Measurements from ENCODE around the gene TBC1D22A.

The TBC1D22A gene

DNA sequence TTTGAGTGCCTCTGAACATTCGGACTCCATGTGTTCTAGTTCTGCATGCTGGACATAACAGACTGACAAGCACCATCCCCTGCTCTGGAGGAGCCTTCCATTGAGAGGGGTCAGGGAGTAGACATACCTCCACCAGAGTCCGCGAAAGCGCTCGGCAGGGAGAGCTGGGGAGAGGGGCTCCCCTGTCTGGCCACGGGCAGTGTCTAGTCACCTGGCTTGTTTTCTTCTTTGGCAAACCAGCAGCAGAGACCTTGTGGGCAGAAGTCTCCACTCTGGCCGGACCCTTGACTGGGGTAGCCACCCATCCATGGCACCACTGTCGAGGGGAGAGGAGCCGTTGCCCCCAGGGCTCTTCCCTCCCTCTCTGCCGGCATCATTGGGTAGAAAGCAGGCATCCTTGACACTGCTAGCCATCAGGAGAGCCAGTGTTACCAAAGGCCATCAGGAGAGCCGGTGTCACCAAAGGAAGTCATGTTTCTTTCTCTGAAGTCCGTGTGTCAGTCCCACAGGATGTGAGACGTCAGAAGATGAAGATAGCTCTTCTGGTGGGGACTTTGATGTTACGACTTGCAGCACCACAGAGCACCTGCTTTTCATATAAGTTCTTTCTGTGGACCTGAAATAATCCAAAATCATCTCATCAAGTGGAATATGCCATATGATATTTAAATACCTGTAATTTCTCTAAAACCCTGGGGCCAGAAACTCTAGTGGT, 305.6 kb downstream of the TBC1D22A start:
- no peak for DNase-seq

DNA sequence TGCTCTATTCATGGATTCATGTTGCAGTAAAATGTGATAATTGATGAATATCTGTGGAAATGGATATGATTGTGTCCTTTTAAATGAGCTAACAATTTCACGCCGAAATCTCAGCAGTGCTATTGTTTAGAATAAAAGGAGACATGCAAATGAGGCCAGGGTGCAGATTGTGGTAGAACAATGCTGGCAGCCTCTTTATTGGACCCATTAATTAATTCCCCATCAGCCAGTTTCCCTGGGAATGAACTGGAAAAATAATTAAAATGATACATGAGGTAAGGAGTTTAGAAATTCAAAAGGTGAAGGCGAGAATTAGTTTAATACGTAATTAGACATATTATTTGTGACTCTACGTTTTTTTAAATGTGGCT, 306.2 kb downstream of the TBC1D22A start:
- DNase-seq, result no peak

DNA sequence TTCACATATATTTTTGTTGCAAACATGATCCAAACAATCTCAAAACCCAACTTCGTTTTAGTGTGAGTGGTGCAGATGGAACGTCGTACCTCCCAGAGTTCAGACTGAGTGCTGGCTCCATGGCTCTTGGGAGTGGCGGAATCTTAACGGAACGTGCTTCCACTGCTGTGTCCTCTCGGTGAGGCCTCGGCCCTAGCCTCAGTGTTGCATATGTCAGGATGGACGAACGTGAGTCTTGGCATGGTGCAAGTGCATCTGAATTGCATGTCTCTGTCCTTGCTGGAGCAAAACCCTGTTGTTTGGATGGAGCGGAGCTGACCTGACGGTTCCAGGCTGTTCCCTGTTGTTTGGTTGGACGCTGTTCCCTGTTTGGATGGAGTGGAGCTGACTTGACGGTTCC, 306.8 kb downstream of the TBC1D22A start:
- DNase-seq, result no peak

DNA sequence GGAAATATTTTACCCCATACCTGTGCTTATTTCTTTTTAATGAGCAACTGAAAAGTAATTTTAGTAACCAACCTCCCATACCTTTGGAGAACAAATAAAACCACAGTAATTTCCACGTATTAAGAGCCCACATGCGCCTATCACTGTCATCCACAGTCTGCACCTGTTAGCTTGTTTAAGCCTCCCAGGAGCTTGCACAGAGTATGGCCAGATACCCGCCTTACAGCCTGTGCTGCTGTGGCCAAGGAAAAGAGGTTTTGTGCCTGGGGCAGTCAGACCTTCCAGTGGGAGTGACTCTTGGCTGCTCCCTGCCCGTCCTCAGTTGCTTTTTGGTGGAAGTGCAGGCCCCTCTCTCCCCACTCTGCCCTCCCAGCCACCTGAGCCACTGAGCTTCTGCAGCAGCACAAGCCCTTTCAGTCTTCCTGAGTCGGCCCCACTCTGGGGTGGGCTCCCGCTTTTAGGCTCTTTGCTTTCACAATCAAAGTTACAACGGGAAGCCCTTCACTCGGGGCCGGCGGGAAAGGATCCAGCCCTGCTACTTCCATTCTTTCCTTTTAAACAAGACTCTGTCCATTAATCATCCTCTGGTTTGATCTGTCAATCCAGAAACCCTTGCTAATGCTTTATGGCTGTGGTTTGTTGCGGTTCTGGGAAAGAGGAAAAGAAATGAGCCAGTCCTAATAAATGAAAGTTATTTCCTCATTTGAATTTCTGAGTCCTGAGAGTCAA, 308.8 kb downstream of the TBC1D22A start:
- no peak for DNase-seq

DNA sequence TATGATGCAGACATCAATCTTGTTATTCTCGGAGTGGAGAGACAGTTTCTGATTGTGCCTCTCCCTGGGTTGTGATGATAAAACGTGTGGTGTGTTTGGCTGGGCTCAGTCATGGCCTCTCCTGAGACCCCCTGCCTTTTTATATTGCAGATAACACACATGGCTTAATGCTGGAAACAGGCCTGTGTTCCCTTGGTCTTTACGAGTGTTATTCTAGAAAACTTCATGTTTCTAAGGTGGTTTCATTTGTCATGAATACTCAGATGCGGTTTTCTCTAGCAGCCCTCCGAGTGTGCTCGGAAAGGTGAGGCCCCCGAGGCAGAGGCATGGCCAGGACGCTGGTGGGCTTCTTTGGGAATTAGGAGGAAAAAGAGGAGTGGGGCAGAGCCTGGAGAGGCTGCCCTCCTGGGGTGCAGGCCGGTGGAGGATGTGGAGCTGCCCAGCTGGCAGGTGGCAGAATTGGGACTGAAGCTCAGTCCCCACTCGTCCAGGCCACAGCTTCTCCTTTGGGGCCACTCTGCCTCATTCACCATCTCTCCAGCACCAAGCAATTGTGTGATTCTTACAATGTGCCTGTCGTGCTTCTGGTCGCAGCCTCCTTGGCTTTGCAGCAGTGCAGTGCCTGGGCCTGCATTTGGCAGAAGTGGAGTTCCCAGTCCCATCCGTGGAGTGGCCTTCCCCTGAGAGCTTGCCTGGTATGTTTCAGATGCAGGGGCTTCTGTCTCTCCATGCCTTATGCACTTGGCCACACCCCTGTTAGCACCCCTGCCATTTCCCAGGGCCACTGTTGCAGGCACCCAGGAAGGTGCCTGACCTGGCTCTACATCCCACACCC, 309.6 kb downstream of the TBC1D22A start:
- no peak for DNase-seq

DNA sequence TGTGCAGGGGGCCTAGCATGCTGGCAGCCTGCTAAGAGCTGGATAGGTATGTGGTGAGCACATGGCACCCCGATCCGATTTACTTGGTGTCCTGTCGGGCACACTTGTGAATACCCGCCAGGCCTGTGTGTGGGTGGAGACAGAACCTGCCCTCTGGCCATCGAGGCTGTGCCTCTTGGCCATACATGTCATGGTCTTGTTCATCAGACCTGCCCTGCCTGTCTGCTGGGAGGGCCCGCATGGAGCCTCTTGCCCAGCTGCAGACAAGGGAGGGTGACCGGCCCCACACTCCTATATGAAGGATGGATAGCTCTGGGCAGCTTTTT, 310.2 kb downstream of the TBC1D22A start:
- no peak for DNase-seq

DNA sequence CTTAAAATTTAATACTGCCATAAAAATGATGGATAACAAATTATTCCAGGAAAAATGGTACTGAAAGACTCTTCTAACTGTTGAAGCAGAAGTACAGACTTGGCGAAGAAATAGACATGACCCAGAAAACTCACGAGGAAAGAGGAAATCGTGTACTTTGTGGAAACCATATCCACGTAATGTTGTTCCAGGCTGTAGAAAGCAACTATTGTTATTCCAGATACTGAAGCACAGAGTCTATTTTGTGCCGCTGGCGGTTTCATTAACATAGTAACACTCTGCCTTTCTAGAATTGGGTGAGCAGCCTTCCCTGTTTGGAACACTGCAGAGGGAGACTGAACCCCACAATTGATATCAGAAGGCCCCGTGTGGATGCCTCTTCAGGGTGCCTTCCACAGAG, 310.6 kb downstream of the TBC1D22A start:
- DNase-seq, result no peak

DNA sequence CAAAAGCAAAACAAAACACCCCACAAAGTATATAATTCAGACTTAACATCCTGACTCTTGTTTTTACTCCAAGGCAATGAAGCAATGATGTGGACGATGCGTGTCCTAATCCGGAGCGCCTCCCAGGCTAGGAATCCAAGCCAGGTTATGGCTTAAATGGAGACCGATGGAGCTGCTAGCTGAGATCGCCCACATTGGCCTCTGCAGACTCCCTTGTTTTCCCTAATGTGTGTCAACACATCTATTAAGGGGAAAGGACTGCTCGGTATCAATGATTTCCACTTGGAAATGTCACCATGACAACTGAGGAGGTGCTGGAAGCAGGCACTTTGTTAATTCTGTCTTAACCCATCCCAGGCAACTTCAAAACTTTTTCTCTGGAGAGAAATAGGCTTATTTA, 311.7 kb downstream of the TBC1D22A start:
- no peak for DNase-seq

DNA sequence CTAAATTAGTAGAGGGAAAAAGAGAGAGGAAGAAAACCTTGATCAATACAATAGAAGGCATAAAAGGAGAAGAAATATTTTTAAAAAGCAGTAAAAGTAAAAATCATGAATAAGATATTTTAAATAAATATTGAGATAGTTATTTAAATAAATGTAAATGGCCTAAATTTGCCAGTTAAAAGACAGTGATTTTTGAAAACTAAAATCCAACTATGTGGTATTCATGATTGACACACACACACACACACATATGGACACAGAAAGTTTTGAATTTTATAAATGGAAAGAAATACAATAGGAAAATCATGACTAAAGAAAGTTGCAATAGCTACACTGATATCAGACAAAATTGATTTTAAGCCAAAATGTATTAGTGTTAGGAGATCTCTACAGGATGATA, 313.1 kb downstream of the TBC1D22A start:
- no peak for DNase-seq

DNA sequence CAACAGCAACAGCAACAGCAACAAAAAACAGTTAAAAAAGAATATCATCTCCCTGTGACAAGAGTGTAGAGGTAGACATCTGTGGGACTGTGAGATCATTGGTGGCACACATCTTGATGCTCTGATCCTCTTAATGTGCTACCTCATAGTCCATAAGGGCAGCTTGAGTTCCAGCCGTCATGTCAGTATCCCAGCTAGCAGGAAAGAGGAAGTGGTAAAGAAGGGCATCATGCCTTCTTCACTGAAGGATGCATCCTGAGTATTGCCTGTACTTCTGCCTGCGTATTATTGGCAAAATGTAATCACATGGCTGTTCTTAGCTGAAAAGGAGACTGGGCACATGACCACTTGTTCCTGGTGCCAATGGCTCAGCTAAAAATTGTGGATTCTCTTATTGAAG, 314.3 kb downstream of the TBC1D22A start:
- DNase-seq, result no peak

DNA sequence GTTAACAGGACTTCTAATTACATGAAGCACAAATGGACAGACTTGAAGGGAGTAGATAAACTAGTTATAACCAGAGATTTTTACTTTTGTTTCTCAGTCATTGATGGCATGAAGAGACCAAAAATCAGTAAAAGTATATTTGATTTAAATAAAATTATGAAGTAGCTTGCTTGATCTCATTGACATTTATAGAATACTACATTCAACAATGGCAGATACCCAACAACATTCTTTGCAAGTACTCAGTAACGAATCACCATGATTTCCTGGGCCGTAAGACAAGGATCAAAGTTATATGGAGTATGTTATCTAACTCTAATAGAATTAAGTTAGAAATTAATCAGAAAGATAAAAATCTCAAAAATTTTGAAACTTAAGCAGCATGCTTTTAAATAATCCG, 317.6 kb downstream of the TBC1D22A start:
- DNase-seq, result no peak

DNA sequence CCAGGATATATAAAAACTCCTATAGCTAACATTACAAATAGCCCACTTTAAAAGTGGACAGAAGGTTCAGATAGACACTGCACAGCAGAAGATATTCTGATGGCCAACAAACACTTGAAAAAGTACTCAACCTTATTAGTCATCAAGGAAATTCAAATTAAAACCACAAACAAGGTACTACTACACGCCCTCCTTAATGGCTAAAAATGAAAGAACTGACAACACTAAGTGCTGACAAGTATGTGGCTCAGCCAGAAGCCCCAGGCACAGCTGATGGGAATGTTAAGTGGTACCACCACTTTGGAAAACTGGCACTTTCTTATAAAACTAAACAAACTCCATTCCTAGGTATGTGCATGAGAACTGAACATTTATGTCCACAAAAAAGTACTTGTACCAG, 320.1 kb downstream of the TBC1D22A start:
- no peak for DNase-seq

DNA sequence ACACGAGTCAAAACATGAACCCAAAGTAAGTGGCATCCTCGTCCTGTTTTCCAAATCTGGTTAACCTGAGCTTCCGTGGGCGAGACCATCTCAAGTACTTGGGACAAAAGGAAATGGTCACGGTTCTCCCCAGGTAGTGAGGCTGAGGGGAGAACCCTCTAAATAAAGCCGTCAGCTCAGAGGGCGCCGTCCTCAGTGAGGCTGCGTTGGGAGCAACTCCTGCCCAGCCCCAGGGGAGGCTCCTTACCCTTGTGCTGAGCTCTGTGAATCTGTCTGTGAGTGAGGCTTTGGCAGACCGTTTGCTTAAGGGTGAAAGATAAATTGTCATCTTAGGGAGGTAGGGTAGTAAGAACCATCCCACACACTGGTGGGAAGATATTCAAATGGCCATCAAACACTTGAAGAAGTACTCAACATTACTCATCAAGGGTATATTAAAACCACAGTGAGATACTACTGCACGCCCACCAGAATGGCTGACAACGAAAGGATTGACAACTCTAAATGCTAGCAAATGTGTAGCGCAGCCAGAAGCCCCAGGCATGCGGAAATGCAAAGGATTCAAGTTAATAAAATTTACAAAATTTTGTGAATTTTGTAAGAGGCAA, 321.0 kb downstream of the TBC1D22A start:
- no peak for DNase-seq

DNA sequence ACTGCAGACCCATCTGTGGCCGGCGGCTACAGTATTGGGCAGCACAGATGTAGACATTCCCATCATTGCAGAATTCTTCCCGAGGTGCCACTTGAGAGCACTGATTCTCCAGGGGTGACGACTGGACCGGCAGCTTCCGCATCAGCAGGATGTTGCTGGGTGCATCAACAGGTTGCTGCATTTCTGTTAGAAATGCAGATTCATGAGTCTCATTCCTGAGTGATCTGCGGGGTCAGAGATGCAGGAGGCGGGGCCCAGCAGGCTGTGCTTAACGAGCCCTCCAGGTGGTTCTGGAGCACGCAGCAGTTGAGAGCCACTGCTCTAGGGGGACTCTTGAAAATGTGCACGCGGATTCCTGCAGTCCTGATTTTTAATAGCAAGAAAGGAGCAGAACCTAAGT, 321.8 kb downstream of the TBC1D22A start:
- DNase-seq, result no peak

DNA sequence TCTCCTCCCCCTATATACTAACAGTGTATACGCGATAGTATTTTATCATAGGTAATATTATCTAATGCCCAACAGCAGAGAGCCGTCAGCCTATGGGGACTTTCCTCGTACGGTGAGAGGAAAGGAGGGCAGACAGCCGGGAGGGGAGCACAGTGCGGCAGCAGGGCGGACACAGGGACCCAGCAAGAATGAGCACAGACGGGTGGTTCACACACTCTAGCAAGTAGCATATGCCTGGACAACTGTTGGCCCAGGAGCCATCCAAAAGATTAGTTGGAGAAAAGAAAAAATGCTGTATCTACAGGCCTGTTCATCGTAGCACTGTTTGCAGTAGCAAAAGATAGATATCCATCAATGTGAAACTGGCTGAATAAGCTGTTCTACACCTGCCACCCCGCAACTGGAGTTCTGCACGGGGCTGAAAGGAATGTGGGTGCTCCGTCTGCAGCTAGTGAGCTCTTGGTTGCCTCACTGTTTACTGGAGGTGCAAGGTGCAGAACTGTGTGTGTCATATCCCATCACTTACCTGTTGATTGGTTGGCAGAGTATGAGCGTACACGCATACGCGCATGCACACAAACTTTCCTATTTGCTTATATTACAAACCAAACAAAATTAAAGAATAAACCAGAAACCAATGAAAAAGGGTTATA, 324.3 kb downstream of the TBC1D22A start:
- no peak for DNase-seq

DNA sequence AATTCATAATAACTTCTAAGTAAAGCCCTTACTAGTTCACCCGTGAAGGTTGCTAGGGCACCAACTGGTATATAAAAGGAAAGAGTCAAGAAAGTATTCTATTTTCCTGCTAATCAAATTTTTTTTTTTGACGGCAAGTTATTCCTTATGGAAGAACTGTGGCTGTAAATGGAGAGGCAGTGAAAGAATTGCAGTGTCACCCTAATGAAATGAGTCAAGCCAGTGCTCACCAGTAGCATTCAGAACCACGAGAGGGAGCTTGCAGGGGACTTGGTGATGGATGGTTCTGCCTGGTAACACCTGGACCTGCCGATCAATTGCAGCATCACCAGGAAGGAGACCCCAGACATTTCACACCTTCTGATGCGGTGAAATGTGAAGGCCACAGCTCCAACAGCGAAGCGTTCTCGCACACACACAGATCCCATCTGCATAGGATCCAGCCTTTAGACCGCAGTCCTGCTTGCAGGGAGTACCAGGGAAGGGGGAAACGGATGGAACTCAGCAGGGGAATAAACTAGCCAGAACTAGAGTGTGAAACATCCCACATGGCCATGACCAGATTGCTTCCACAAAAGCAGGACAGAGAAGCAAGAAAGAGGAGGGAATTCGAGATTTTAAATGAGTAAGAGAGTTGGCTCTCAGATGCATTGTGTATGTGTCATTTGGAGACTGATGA, 326.2 kb downstream of the TBC1D22A start:
- no peak for DNase-seq

DNA sequence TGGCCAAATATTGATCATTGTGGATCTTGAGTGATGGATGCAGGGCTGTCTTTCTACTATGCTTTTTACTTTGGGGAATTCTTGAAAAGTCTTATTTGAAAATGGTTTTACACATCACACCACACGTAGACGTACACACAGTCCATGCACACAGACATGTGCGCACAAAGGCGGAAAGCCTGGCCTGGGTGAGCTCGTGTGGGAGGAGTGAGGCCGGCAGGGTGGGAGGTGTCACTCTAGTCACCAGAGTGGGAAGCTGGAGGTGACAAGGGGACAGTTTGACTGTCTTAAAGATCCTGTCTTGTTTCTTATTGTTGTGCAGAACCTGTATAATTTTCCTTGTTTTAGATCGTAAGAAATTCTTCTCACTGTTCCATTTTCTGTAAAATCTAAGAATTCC, 326.9 kb downstream of the TBC1D22A start:
- no peak for DNase-seq

DNA sequence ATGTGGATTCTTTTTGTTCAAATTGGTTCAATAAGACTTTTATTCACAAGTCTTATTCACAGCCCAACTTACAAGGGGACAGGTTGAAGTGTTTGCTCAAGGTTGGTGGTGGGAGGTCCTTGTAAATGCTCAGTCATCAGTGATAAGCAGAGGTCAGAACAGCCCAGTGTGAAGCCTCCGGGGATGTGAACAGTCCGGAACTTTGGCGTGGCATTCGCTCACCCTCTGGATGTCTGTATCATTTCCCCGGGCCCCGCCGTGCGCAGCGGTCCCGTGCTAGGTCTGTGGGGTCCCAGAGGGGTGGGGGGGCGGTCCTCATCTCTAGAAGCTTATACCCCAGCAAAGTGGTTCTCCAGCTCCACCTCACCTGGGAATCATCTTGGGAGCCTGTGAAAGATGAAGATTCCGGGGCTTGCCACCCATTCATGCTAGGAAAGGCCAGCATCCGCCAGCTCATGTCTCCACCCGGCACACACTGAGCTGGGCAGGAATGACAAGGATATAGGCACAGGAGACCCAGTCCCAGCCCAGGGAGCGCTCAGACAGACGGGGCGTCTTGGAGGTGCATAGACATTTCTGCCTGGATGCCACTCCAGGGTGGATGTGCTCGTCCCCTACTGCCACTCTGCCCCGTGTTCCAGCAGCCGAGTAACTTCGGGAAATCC, 327.5 kb downstream of the TBC1D22A start:
- no peak for DNase-seq

DNA sequence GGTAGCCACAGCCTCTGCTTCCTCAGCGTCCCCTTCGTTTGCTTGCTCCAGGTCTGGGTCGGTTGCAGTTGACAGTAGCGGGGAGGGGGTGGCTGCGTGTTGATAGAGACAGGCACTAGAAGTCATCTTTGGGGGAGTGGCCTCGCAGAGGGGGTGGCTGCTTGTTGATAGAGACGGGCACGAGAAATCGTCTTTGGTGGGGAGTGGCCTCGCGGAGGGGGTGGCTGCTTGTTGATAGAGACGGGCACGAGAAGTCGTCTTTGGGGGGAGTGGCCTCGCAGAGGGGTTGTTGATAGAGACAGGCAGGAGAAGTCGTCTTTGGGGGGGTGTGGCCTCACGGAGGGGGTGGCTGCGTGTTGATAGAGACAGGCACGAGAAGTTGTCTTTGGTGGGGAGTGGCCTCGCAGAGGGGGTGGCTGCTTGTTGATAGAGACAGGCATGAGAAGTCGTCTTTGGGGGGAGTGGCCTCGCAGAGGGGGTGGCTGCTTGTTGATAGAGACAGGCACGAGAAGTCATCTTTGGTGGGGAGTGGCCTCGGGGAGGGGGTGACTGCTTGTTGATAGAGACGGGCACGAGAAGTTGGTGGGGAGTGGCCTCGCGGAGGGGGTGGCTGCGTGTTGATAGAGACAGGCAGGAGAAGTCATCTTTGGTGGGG, 328.3 kb downstream of the TBC1D22A start:
- DNase-seq, result no peak

DNA sequence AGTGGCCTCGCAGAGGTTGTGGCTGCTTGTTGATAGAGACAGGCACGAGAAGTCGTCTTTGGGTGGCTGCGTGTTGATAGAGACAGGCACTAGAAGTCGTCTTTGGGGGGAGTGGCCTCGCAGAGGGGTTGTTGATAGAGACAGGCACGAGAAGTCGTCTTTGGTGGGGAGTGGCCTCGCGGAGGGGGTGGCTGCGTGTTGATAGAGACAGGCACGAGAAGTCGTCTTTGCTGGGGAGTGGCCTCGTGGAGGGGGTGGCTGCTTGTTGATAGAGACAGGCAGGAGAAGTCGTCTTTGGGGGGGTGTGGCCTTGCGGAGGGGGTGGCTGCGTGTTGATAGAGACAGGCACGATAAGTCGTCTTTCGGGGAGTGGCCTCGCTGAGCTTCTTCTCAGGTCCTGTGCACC, 328.8 kb downstream of the TBC1D22A start:
- DNase-seq, result peak; percentile 80
